ENCODE data around the gene ZNF582. TPM values are rescaled to one million over a fixed set of nuclear protein-coding genes. Genes with fewer than 3 reads are reported as not detected.

The ZNF582 gene
- total RNA-seq, 2 donors from 2014 or later, result 2.1 to 2.6 TPM

DNA sequence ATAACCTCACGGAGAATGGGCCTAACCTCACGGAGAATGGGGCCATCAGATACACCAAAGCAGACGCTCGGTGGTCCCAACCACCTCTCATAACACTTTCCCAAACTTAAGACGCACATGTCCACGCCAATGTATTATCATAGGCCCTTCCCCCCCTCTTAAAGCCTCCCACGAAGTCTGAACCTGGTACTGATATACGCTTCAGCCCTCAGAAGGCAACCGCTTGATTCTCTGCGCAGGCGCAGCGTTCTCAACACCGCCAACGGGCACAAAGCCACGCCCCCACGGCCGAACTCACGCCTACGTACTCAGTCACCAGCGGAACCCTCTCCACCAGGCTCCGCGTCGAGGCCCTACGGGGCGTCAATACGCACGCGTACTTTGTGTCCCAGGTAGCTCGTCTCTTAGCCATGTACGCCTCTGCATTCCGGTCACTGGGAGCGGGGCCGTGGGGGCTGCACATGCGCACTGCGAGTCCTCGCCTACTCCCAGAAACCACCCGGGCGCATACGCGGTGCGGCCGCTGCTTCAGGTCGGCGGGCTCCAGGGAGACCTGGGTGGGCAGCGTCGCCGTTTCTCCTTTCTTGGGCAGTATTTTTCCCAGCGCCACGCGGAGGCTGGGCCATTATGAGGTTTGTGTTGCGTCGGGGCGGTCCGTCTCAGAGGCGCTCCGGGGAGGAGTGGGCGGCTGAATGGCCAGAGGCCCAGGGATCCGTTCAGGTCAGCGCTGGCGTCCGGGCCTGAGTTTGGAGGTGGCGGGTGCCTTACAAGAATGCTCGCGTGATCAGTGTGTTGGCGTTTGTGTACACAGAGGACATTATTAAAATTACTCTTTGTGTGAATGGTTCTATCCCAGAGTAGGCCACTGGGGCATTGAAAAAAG, 25.3 kb downstream of the ZNF582 start:
- peaks cover 15% of the 10 kb centered on the region for H3K36me3 ChIP-seq
- H3K27ac ChIP-seq, result peak overlapping the region; percentile 75 to 80
- DNase-seq (ENCODE audit: low spot score), result peak; percentile 53
- H3K9me3 ChIP-seq, result peaks cover 13% of the 10 kb centered on the region
- H3K4me1 ChIP-seq (ENCODE audit: control insufficient read depth in 1 of 2, low read depth in 2 of 2), result peaks cover 10 to 12% of the 10 kb centered on the region in 2 donors
- peak; percentile 76 for ATAC-seq (ENCODE audit: insufficient number of reproducible peaks, low FRiP score, low read depth)
- H3K4me3 ChIP-seq, result peak overlapping the region; percentile 82
- H3K27me3 ChIP-seq (replicated peaks; ENCODE audit: insufficient read depth), result no peaks in the 10 kb centered on the region
- TF ChIP-seq, protein P1, sequence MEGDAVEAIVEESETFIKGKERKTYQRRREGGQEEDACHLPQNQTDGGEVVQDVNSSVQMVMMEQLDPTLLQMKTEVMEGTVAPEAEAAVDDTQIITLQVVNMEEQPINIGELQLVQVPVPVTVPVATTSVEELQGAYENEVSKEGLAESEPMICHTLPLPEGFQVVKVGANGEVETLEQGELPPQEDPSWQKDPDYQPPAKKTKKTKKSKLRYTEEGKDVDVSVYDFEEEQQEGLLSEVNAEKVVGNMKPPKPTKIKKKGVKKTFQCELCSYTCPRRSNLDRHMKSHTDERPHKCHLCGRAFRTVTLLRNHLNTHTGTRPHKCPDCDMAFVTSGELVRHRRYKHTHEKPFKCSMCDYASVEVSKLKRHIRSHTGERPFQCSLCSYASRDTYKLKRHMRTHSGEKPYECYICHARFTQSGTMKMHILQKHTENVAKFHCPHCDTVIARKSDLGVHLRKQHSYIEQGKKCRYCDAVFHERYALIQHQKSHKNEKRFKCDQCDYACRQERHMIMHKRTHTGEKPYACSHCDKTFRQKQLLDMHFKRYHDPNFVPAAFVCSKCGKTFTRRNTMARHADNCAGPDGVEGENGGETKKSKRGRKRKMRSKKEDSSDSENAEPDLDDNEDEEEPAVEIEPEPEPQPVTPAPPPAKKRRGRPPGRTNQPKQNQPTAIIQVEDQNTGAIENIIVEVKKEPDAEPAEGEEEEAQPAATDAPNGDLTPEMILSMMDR (IDR thresholded peaks at IDR 0.05), result peak; percentile 10

DNA sequence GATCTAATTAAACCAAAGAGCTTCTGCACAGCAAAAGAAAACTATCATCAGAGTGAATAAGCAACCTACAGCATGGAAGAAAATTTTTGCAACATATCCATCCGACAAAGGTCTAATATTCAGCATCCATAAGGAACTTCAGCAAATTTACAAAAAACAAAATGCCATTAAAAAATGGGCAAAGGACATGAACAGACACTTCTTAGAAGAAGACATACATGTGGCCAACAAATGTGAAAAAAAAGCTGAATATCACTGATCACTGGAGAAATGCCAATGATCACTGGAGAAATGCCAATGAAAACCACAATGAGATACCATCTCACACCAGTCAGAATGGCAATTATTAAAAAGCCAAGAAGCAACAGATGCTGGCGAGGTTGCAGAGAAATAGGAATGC, 32.5 kb downstream of the ZNF582 start:
- ATAC-seq (ENCODE audit: insufficient number of reproducible peaks, low FRiP score, low read depth) (no peak), DNase-seq (ENCODE audit: low spot score) (no peak)
- H3K4me3 ChIP-seq, result no peak overlapping the region
- no peaks in the 10 kb centered on the region for H3K27me3 ChIP-seq (replicated peaks; ENCODE audit: insufficient read depth)
- TF ChIP-seq, protein P1 (IDR thresholded peaks at IDR 0.05), result no peak
- H3K36me3 ChIP-seq, result peaks cover 8% of the 10 kb centered on the region
- no peaks in the 10 kb centered on the region for H3K4me1 ChIP-seq (ENCODE audit: control insufficient read depth in 1 of 2, low read depth in 2 of 2)
- peaks cover 17% of the 10 kb centered on the region for H3K9me3 ChIP-seq
- no peak overlapping the region for H3K27ac ChIP-seq

DNA sequence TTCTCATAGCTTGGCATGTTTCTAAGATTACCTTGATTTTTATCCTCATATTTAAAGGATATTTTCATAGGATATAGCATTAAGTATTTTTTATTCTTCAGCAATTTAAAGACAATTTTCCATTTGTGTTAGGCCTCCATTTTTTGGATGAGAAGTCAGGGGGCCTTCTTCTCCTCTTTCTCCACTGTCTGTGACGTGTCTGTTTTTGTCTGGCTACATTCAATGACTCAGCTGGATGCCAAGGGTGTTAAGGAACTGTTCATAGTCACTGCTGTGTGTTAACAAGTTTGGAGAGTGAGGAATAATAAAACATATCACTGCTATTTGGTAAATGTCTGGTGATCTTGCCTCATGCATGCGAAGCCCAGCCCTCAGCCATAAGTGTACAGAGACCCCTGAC, 36.4 kb downstream of the ZNF582 start:
- no peak overlapping the region for H3K27ac ChIP-seq
- H3K36me3 ChIP-seq, result peaks cover 8% of the 10 kb centered on the region
- H3K4me3 ChIP-seq, result no peak overlapping the region
- ATAC-seq (ENCODE audit: insufficient number of reproducible peaks, low FRiP score, low read depth), result no peak
- TF ChIP-seq, protein P1 (IDR thresholded peaks at IDR 0.05), result no peak
- H3K27me3 ChIP-seq (replicated peaks; ENCODE audit: insufficient read depth), result no peaks in the 10 kb centered on the region
- H3K9me3 ChIP-seq, result peaks cover 10% of the 10 kb centered on the region
- DNase-seq (ENCODE audit: low spot score), result no peak
- no peaks in the 10 kb centered on the region for H3K4me1 ChIP-seq (ENCODE audit: control insufficient read depth in 1 of 2, low read depth in 2 of 2)

DNA sequence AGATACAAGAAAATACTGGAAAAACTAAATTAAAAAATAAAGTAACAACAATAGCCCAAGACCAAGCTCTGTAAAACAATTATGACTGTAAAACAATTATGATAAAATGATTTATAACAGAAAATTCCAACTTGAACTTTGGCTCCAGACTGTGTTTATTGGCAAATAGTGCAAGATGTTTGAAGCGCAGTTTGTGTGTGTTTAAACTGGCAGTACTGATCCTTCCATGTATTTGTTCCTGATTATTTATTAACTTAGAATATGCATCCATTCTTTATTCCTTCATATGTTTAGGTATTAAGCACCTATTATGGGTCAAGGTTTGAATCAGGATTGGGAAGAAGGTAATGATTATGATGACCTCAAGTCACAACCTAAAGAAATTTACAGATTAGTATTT, 37.8 kb downstream of the ZNF582 start:
- Histone ChIP-seq H3K27ac (no peak overlapping the region), H3K4me3 (no peak overlapping the region), H3K27me3 (replicated peaks; ENCODE audit: insufficient read depth) (no peaks in the 10 kb centered on the region), H3K36me3 (no peaks in the 10 kb centered on the region), H3K4me1 (ENCODE audit: control insufficient read depth in 1 of 2, low read depth in 2 of 2) (no peaks in the 10 kb centered on the region), H3K9me3 (no peaks in the 10 kb centered on the region)
- ATAC-seq (ENCODE audit: insufficient number of reproducible peaks, low FRiP score, low read depth) (no peak), DNase-seq (ENCODE audit: low spot score) (no peak)
- TF ChIP-seq, protein P1 (IDR thresholded peaks at IDR 0.05), result no peak

DNA sequence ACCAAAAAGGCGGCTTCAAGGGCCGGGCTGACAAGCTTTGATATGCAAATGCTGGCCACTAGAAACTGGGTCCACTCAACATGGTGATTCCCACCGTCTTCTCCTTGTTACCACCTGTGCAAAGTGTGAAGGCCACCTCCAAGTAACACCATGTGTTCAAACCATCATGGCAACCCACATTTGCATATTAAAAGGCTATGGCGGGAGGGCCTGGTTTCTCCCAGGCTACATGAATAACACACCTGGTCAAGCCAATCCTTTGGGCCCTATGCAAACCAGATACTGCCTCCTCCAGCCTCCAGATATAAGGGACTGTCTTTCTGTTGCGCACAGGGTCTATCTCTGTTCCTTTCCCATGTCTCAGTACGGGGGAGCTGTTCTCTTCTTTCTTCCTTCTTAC, 42.1 kb downstream of the ZNF582 start:
- Histone ChIP-seq H3K4me1 (ENCODE audit: control insufficient read depth in 1 of 2, low read depth in 2 of 2) (no peaks in the 10 kb centered on the region), H3K36me3 (no peaks in the 10 kb centered on the region), H3K27me3 (replicated peaks; ENCODE audit: insufficient read depth) (no peaks in the 10 kb centered on the region), H3K9me3 (no peaks in the 10 kb centered on the region), H3K27ac (no peak overlapping the region), H3K4me3 (no peak overlapping the region)
- ATAC-seq (ENCODE audit: insufficient number of reproducible peaks, low FRiP score, low read depth) (no peak), DNase-seq (ENCODE audit: low spot score) (no peak)
- TF ChIP-seq, protein P1 (IDR thresholded peaks at IDR 0.05), result no peak
